GM23338 (cell line): ENCODE measurements around the gene MRPS34. TPM values are rescaled to one million over a fixed set of nuclear protein-coding genes. Genes with fewer than 3 reads are reported as not detected.

Source experiments
- ATAC-seq: fragments of 200-7000 bp; cut with Tn5 transposase; 3 replicates; pipeline ENCODE4 v1.9.1; 2020
- DNase-seq: peaks from one replicate; pipeline ENCODE4 v3.0.0-alpha.2; 2015; ENCODE audit warnings: low spot score
- H2AFZ ChIP-seq: fragments of 200-600 bp; sonication (generic); 2 replicates; pipeline ENCODE4 v1.8.0; 2016; ENCODE audit warnings: antibody characterized with exemption, mild to moderate bottlenecking, moderate library complexity
- H3F3A ChIP-seq: fragments of 200-600 bp; sonication (generic); replicated peaks from 2 replicates; pipeline ENCODE4 v1.8.0; 2017; ENCODE audit warnings: antibody characterized with exemption, mixed run types, low read depth
- H3K27ac ChIP-seq: fragments of 200-600 bp; sonication (generic); 2 replicates; pipeline ENCODE4 v1.6.1; 2016; ENCODE audit warnings: low read depth
- H3K27me3 ChIP-seq: fragments of 200-600 bp; sonication (generic); 2 replicates; pipeline ENCODE4 v1.8.0; 2016; ENCODE audit warnings: mild to moderate bottlenecking, mixed run types, moderate library complexity; ENCODE audit not compliant: insufficient read depth
- H3K36me3 ChIP-seq: fragments of 200-600 bp; sonication (generic); 2 replicates; pipeline ENCODE4 v1.8.0; 2016; ENCODE audit warnings: mild to moderate bottlenecking; ENCODE audit not compliant: insufficient read depth
- H3K4me1 ChIP-seq: fragments of 200-600 bp; sonication (generic); 2 replicates; pipeline ENCODE4 v1.8.0; 2016; ENCODE audit warnings: mild to moderate bottlenecking, moderate library complexity; ENCODE audit not compliant: insufficient read depth
- H3K4me2 ChIP-seq: fragments of 200-600 bp; sonication (generic); 2 replicates; pipeline ENCODE4 v1.7.1; 2017; ENCODE audit warnings: mixed run types
- H3K4me3 ChIP-seq: fragments of 200-600 bp; sonication (generic); 2 replicates; pipeline ENCODE4 v1.6.1; 2016; ENCODE audit warnings: mixed run types
- H3K79me2 ChIP-seq: fragments of 200-600 bp; sonication (generic); replicated peaks from 2 replicates; pipeline ENCODE4 v1.8.0; 2017; ENCODE audit warnings: mild to moderate bottlenecking; ENCODE audit not compliant: insufficient read depth
- H3K9me2 ChIP-seq: fragments of 200-600 bp; sonication (generic); 2 replicates; pipeline ENCODE4 v1.8.0; 2017; ENCODE audit not compliant: insufficient read depth
- H4K20me1 ChIP-seq: fragments of 200-600 bp; sonication (generic); replicated peaks from 2 replicates; pipeline ENCODE4 v1.8.0; 2017; ENCODE audit warnings: mild to moderate bottlenecking; ENCODE audit not compliant: insufficient read depth
- H3K27ac Mint-ChIP-seq: 2 replicates; pipeline ENCODE4 v1.8.0; 2020; ENCODE audit warnings: inconsistent platforms, mild to moderate bottlenecking, moderate library complexity, mixed read lengths
- H3K27me3 Mint-ChIP-seq: 3 replicates; pipeline ENCODE4 v1.8.0; 2022; ENCODE audit warnings: low read depth, mild to moderate bottlenecking, moderate library complexity, mixed read lengths, inconsistent platforms; ENCODE audit not compliant: insufficient read depth, poor library complexity
- H3K36me3 Mint-ChIP-seq: 3 replicates; pipeline ENCODE4 v1.8.0; 2021; ENCODE audit warnings: low read depth, mild to moderate bottlenecking, inconsistent platforms, moderate library complexity, mixed read lengths
- H3K4me1 Mint-ChIP-seq: 3 replicates; pipeline ENCODE4 v1.8.0; 2020; ENCODE audit warnings: mild to moderate bottlenecking, inconsistent platforms, mixed read lengths
- H3K4me3 Mint-ChIP-seq: 3 replicates; pipeline ENCODE4 v1.8.0; 2021; ENCODE audit warnings: moderate library complexity, mild to moderate bottlenecking, inconsistent platforms, mixed read lengths
- H3K9me3 Mint-ChIP-seq: 3 replicates; pipeline ENCODE4 v1.8.0; 2020; ENCODE audit warnings: moderate library complexity, mild to moderate bottlenecking, inconsistent platforms, mixed read lengths
- CTCF ChIP-seq, 2 experiments: fragments of 200-600 bp in 1 of 2; sonication (generic) in 1 of 2; conservative IDR thresholded peaks; 2 replicates each; pipeline versions ENCODE4 v1.5.1 to v1.6.1; 2016 to 2017; ENCODE audit warnings: antibody characterized with exemption in 2 of 2, low read depth in 2 of 2, mild to moderate bottlenecking in 2 of 2, moderate library complexity in 1 of 2
- ETS1 ChIP-seq: IDR thresholded peaks from 2 replicates; pipeline ENCODE4 v1.6.1; 2016; ENCODE audit warnings: antibody characterized with exemption
- EZH2 ChIP-seq: fragments of 200-600 bp; sonication (generic); IDR thresholded peaks from one replicate; pipeline ENCODE4 v1.8.0; 2017; ENCODE audit warnings: antibody characterized with exemption, mild to moderate bottlenecking, low read depth; ENCODE audit not compliant: unreplicated experiment
- EZH2phosphoT487 ChIP-seq: fragments of 200-600 bp; sonication (generic); IDR thresholded peaks from one replicate; pipeline ENCODE4 v1.8.1; 2018; ENCODE audit warnings: antibody characterized with exemption; ENCODE audit not compliant: unreplicated experiment
- NANOG ChIP-seq: IDR thresholded peaks from 2 replicates; pipeline ENCODE4 v1.6.1; 2016; ENCODE audit warnings: antibody characterized with exemption, borderline replicate concordance
- POLR2AphosphoS5 ChIP-seq: IDR thresholded peaks from 2 replicates; pipeline ENCODE4 v1.6.1; 2016; ENCODE audit warnings: antibody characterized with exemption, low read depth
- REST ChIP-seq: IDR thresholded peaks from one replicate; pipeline ENCODE4 v1.6.1; 2018; ENCODE audit warnings: antibody characterized with exemption; ENCODE audit not compliant: unreplicated experiment
- STAT1 ChIP-seq: IDR thresholded peaks from one replicate; pipeline ENCODE4 v1.6.1; 2016; ENCODE audit warnings: antibody characterized with exemption; ENCODE audit not compliant: unreplicated experiment
- polyA plus RNA-seq: library from polyadenylated mRNA; unstranded; fragments of >200 nt; fragmentation: Nextera tagmentation; extraction: Ambion mirVana; gene quantifications from 2 replicates; pipeline ENCODE4 v1.2.1, GENCODE V29; 2016
- total RNA-seq: library from RNA; depleted of rRNA; stranded (reverse); fragments of >200 nt; shearing (Covaris generic); gene quantifications from 2 replicates; pipeline ENCODE4 v1.2.3, GENCODE V29; 2014

Gene MRPS34
- total and polyA plus RNA-seq, 2 experiments from 2014 or later: 248 to 391 TPM

- no peak for TF ChIP-seq ETS1
- no peak for TF ChIP-seq EZH2phosphoT487
These were observed 7.7 kb upstream of the MRPS34 start (continued) for GRCh38 chr16:1780677-1781072.

GRCh38 chr16:1779741-1780676 lies 7.1 kb upstream of the MRPS34 start:
- H3K4me2 ChIP-seq: no peak overlapping the region
- no peaks in the 10 kb centered on the region for H3K27me3 ChIP-seq
- H3K36me3 ChIP-seq: no peaks in the 10 kb centered on the region
- Mint-ChIP-seq H3K27ac (no peak overlapping the region), H3K27me3 (peaks cover 31% of the 10 kb centered on the region), H3K9me3 (peaks cover 7% of the 10 kb centered on the region; the same call in 1 of the 3 replicates), H3K36me3 (peaks cover 16% of the 10 kb centered on the region; the same call in 2 of the 3 replicates), H3K4me3 (peak overlapping the region; percentile 86; the same call in 1 of the 3 replicates), H3K4me1 (peaks cover 5% of the 10 kb centered on the region)
- no peak overlapping the region for H3K27ac ChIP-seq
- DNase-seq (no peak), ATAC-seq (no peak)
- 0 out of 2 replicates have a peak, but pooled peaks cover 3% of the 10 kb centered on the region for H3F3A ChIP-seq
- no peak overlapping the region for H3K4me3 ChIP-seq
- peaks cover 19% of the 10 kb centered on the region; the same call in 1 of the 2 replicates for H4K20me1 ChIP-seq
- no peak overlapping the region for H2AFZ ChIP-seq
- no peak for TF ChIP-seq STAT1
- TF ChIP-seq NANOG: no peak
- no peak for TF ChIP-seq CTCF (conservative IDR thresholded peaks at IDR 0.05; ENCODE audit: low read depth in 2 of 2)
- peak; percentile 31; the same call in 1 of the 2 replicates for TF ChIP-seq POLR2AphosphoS5
- TF ChIP-seq EZH2: no peak
- TF ChIP-seq REST: no peak
- peaks cover 21% of the 10 kb centered on the region for H3K79me2 ChIP-seq
- peaks cover 4% of the 10 kb centered on the region; the same call in 1 of the 2 replicates for H3K4me1 ChIP-seq
- H3K9me2 ChIP-seq: no peaks in the 10 kb centered on the region
